Ovary (tissue), 9 donors: Measurements from ENCODE around the gene UTP15. TPM values are rescaled to one million over a fixed set of nuclear protein-coding genes. Genes with fewer than 3 reads are reported as not detected.

Source experiments
- DNase-seq, 5 donors: peaks; one replicate each; pipeline ENCODE4 v3.0.0-alpha.2; 2019 to 2020
- H3K27ac ChIP-seq, 2 donors: fragments of 200-600 bp; one replicate each; pipeline versions ENCODE4 v1.5.1 to v1.8.0; 2019 to 2022
- H3K27me3 ChIP-seq: fragments of 200-600 bp; one replicate; pipeline ENCODE4 v1.8.0; 2022
- H3K36me3 ChIP-seq: fragments of 200-600 bp; sonication (generic); one replicate; pipeline ENCODE4 v1.5.1; 2019
- H3K4me1 ChIP-seq: one replicate; pipeline ENCODE4 v1.8.1; 2013; ENCODE audit warnings: mild to moderate bottlenecking, moderate library complexity; ENCODE audit not compliant: insufficient read depth
- H3K4me3 ChIP-seq: fragments of 200-600 bp; sonication (generic); one replicate; pipeline ENCODE4 v1.5.1; 2017
- H3K9me3 ChIP-seq, 2 donors: fragments of 200-600 bp in 1 of 2; sonication (generic) in 1 of 2; one replicate each; pipeline versions ENCODE4 v1.5.1 to v1.8.1; 2013 to 2019; ENCODE audit warnings: mild to moderate bottlenecking in 1 of 2, moderate library complexity in 1 of 2
- EP300 ChIP-seq: sonication (generic); formaldehyde crosslinking; IDR thresholded peaks from one replicate; pipeline ENCODE4 v1.6.1; 2017; ENCODE audit warnings: antibody characterized with exemption
- POLR2A ChIP-seq: fragments of 450-650 bp; IDR thresholded peaks from one replicate; pipeline ENCODE4 v1.6.1; 2017; ENCODE audit warnings: antibody characterized with exemption, mild to moderate bottlenecking, moderate library complexity
- WGBS, 3 donors: extraction: QIAGEN DNeasy Blood & Tissue Kit in 1 of 3; methylation state at CpG; one replicate each; pipeline versions ENCODE4 v1.1.5 to v1.1.7; 2013 to 2017; 5-methylcytosine and 5-hydroxymethylcytosine counted together
- intact Hi-C, 4 donors: fragments of 100-400 bp; cut with DNase I; formaldehyde crosslinking; loops; one replicate each; pipeline versions ENCODE4 v1.11.0 to v1.15.1; 2022 to 2023
- polyA plus RNA-seq, 2 donors: library from polyadenylated mRNA; stranded (reverse); fragments of 200-250 nt in 1 of 2; fragments of 350-450 nt in 1 of 2; fragmentation: Illumina TruSeq in 1 of 2; extraction: RNeasy Lipid Tissue Mini Kit (QIAGEN cat#74804) in 1 of 2; gene quantifications; one replicate each; pipeline ENCODE4 v1.2.3, GENCODE V29; 2013 to 2014
- total RNA-seq, 7 donors: library from RNA; depleted of rRNA in 2 of 7; stranded (reverse); fragments of >200 nt in 2 of 7; fragmentation: NEBNext Ultra II Directional in 3 of 7; extraction: Animal tissue kit (Norgen Biotek cat#: 25700) in 3 of 7; gene quantifications; one replicate each; pipeline versions ENCODE4 v1.1.0 to v1.2.4, GENCODE V29; 2016 to 2023
- TF ChIP-seq, protein P1 (sequence below), 3 donors: fragments of 450-650 bp in 2 of 3; fragments of 200-600 bp in 1 of 3; IDR thresholded peaks; one replicate each; pipeline versions ENCODE4 v1.5.1 to v1.8.0; 2016 to 2022; ENCODE audit warnings: antibody characterized with exemption in 3 of 3, mild to moderate bottlenecking in 1 of 3
- donor health status: DM: no; HTN: no; CAD: no; lungs with moderate emphysema.
- donor health status: DM: no; HTN: no; CAD: no.
- donor health status: Bipolar disorder and iron deficiency.
- donor health status: DM: yes; HTN: yes; CAD: no.
- donor health status: DM: no; HTN: no; CAD: no.
- donor health status: DM: yes; HTN: yes; CAD: no.

Gene UTP15
- total and polyA plus RNA-seq, 9 donors = 3.5 to 28.0 (median 13.4) TPM

DNA sequence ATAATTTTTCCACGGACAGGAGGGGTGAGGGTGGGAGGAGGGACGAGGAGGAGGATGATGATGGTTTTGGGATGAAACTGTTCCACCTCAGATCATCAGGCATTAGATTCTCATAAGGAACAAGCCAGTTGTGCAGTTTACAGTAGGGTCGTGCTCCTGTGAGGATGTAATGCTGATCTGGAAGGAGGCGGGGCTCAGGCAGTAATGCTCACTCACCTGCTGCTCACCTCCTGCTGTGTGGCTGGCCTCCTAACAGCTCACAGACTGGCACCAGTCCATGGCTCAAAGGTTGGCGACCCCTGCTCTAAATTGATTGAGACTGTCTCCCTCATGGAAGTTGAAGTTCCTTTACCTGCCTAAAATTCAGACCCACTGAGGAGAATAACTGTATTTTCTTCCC lies 33.3 kb upstream of the UTP15 start:
- no peaks in the 10 kb centered on the region for H3K36me3 ChIP-seq
- H3K4me1 ChIP-seq = no peaks in the 10 kb centered on the region
- no peak overlapping the region for H3K27ac ChIP-seq
- no peaks in the 10 kb centered on the region for H3K27me3 ChIP-seq
- H3K9me3 ChIP-seq = no peaks in the 10 kb centered on the region
- WGBS, 3 donors = 70 to 78% (median 73%) methylated on average over 5 of the region's 5 CpGs
- intact Hi-C loops = no loop called here
- H3K4me3 ChIP-seq = no peak overlapping the region
- DNase-seq = no peak
- TF ChIP-seq POLR2A = no peak
- no peak for TF ChIP-seq EP300
- TF ChIP-seq, protein P1, sequence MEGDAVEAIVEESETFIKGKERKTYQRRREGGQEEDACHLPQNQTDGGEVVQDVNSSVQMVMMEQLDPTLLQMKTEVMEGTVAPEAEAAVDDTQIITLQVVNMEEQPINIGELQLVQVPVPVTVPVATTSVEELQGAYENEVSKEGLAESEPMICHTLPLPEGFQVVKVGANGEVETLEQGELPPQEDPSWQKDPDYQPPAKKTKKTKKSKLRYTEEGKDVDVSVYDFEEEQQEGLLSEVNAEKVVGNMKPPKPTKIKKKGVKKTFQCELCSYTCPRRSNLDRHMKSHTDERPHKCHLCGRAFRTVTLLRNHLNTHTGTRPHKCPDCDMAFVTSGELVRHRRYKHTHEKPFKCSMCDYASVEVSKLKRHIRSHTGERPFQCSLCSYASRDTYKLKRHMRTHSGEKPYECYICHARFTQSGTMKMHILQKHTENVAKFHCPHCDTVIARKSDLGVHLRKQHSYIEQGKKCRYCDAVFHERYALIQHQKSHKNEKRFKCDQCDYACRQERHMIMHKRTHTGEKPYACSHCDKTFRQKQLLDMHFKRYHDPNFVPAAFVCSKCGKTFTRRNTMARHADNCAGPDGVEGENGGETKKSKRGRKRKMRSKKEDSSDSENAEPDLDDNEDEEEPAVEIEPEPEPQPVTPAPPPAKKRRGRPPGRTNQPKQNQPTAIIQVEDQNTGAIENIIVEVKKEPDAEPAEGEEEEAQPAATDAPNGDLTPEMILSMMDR (IDR thresholded peaks at IDR 0.05) = no peak

GRCh38 chr5:73534011-73534644 lies 31.4 kb upstream of the UTP15 start:
- Histone ChIP-seq H3K36me3 (no peaks in the 10 kb centered on the region), H3K27me3 (no peaks in the 10 kb centered on the region), H3K9me3 (no peaks in the 10 kb centered on the region), H3K4me1 (no peaks in the 10 kb centered on the region), H3K27ac (no peak overlapping the region), H3K4me3 (no peak overlapping the region)
- DNase-seq = no peak
- intact Hi-C loops = no loop called here
- WGBS, 3 donors = 71 to 80% (median 76%) methylated on average over 5 of the region's 5 CpGs
- TF ChIP-seq POLR2A (no peak), EP300 (no peak)
- TF ChIP-seq, protein P1 (IDR thresholded peaks at IDR 0.05) = no peak

DNA sequence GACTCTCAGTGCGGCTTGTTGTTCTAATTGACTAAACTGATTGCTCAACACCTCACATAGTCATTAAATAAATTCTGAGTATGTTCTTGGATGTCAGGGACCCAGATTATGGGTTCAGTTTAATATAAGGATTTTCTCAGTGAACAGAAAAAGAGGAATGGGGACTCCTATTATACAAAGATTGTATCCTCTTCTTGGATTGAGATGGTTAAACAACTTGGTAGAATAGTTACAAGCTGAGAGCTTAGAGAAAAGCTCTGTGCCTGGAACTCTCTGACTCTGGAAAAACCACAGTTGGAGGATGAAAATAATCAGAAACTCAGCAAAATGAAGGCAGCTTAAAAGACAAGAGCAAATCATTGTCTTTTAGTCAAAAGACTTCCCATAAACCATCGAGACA lies 30.6 kb upstream of the UTP15 start:
- DNase-seq = no peak
- Histone ChIP-seq H3K27ac (no peak overlapping the region), H3K9me3 (no peaks in the 10 kb centered on the region), H3K4me3 (no peak overlapping the region), H3K36me3 (no peaks in the 10 kb centered on the region), H3K4me1 (no peaks in the 10 kb centered on the region), H3K27me3 (no peaks in the 10 kb centered on the region)
- intact Hi-C loops = no loop called here
- WGBS, 3 donors = 84 to 90% (median 85%) methylated on average over 2 of the region's 2 CpGs
- TF ChIP-seq, protein P1 (IDR thresholded peaks at IDR 0.05) = no peak
- TF ChIP-seq EP300 (no peak), POLR2A (no peak)

DNA sequence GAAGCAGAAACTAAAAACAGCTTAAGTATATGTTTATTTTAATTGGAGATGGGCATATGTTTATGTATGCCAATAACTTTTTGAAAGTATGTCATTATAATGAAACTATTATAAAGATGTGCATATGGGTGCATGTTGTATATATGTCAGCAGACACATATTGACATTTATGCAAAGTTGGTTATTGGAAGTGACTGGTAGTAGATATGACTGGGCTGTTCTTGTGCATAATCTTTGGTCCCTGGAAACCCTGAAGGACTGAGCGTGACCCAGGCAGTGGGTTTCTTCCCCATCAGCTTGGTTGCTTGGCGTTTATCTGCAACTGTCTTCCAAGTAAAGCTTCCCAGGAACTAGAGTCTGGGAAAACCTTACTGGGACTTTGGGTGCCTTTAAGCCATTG lies 25.8 kb upstream of the UTP15 start:
- H3K27me3 ChIP-seq = no peaks in the 10 kb centered on the region
- no peaks in the 10 kb centered on the region for H3K4me1 ChIP-seq
- TF ChIP-seq, protein P1 (IDR thresholded peaks at IDR 0.05) = no peak
- TF ChIP-seq EP300 (no peak), POLR2A (no peak)
- no peak for DNase-seq
- no peaks in the 10 kb centered on the region for H3K9me3 ChIP-seq
- no peak overlapping the region for H3K4me3 ChIP-seq
- intact Hi-C loops = no loop called here
- 78 to 86% (median 85%) methylated on average over 2 of the region's 2 CpGs for WGBS, 3 donors
- no peaks in the 10 kb centered on the region for H3K36me3 ChIP-seq
- no peak overlapping the region for H3K27ac ChIP-seq
